Mesangial cell (primary cell): ENCODE results near the gene RNU2-1. TPM values are rescaled to one million over a fixed set of nuclear protein-coding genes. Genes with fewer than 3 reads are reported as not detected.

ENCODE experiments used
- total RNA-seq: library from RNA; depleted of rRNA; stranded (reverse); fragments of >200 nt; gene quantifications from 2 replicates; pipeline ENCODE4 v1.2.3, GENCODE V29; 2015

The RNU2-1 gene
- not detected in 2 replicates for total RNA-seq

DNA sequence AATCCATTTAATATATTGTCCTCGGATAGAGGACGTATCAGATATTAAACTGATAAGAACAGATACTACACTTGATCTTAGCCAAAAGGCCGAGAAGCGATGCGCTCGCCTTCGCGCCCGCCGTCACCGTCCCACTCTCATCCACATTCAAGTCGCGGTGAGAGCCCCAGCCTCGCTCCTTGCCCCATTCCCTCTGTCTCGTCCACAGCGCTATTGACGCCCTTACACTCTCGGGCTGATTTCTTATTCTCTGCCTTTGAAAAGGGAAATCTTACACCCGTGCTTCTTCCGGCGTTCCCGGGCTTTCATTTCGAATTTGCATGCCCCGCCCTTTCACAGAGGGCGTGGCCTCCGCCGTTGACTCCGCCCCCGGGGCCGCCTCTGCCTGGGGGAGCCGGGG lies at the start of gene RNU2-1:
Gene RNU2-1 (minus strand): TSS at position 101 of the 400 bp plus-strand sequence.

DNA sequence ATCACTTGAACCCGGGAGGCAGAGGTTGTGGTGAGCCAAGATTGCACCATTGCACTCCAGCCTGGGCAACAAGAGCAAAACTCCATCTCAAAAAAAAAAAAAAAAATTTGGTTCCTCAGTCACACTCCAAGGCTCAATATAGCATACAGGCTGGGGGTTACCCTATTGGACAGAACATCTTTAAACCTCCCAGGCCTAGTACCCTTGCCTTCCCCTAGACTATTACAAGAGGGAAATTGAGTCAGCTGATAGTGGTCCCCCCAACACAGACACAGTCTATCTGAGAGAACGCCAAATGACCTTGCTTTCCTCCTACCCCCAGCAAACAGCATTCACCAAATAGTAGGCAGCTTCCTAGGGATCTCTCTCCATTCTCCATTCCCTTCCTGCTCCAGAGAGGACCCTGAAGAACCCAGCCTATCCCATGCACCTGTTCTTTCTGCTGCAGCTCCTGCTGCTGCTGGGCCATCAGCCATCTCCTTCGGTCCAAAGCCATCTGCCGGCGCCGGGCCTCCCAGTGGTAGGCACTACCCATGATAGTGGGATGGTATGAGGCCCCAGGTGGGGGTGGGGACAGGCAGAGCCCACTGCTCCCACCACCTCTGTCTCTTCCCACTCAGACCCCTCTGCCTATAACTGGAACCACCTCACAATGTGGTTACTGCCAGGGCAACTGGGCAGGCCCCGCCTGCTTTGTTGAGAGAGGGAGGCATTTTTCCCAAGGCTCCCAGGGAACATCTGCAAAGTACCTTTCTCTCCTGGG lies 5.6 kb downstream of the RNU2-1 start, which contains the start of gene CCDC200:
Gene CCDC200 (minus strand): TSS at position 604 of the 763 bp plus-strand sequence. CDS start 69 bp downstream, at position 535.

DNA sequence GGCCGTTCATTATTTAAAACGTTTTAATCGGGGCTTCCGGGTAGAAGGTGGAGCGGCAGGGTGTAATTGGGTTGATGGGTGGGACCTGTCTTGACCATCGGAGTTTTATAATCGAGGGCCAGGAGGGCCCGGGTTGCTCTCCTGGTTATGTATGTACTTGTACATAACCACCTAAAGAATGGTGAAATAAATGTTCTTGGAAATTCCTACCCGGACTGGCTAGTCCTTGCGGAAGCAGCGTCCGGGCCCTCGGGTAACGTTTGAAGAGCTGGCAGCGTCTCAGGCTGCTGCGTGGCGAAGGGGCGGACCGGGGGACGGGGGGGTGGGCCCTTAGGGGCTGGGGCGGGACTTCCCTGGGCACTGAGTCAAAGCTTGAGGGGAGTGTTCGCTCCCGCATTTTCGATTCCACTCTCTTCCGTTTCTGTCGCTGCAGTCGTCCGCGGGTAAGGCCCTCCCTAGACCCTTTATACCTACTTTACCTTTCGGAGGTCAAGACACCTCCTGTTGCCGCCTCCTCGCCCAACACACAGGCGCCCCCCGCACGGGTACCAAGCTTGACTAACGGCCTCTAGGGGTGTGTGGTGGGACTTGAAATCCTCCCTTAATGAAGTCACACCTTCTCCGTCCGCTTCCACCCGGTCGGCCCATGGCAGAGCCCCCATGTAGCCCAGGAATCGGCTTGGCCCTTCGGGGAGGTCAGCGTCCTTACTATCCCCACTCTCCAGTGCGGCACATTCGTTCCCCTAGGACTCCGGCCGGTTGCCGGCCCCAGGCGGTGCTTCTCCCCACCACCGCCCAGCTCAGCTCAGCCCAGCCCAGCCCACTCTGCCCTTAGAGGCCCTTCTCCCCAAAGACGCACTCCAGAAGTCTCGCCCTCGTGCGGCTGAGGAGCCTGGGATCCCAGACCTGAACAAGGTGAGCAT lies 22.0 kb downstream of the RNU2-1 start, which contains the start of gene TMEM106A:
Gene TMEM106A (plus strand): TSS at position 396 of the 923 bp plus-strand sequence. CDS start 1,167 bp downstream, outside the sequence.

Other genes starting within 250 kb of the RNU2-1 start
- gene RPL27, start 235.6 kb downstream of the RNU2-1 start, total RNA-seq, result 1,263 and 1,290 TPM in 2 replicates
- gene IFI35, start 227.2 kb downstream of the RNU2-1 start, total RNA-seq, result 14.8 and 42.2 TPM in 2 replicates
- 162 and 328 TPM in 2 replicates for gene VAT1, start 211.6 kb downstream of the RNU2-1 start, total RNA-seq
- gene RND2, start 208.7 kb downstream of the RNU2-1 start, total RNA-seq, result 0.33 and 1.0 TPM in 2 replicates
- gene BRCA1, start 108.6 kb downstream of the RNU2-1 start, total RNA-seq, result 4.8 and 25.1 TPM in 2 replicates
- gene NBR1, start 62.8 kb downstream of the RNU2-1 start, total RNA-seq, result 31.0 and 53.1 TPM in 2 replicates
- 3.7 and 6.3 TPM in 2 replicates for gene TMEM106A, start 22.1 kb downstream of the RNU2-1 start, total RNA-seq
- not detected in 2 replicates for gene CCDC200, start 5.4 kb downstream of the RNU2-1 start, total RNA-seq
- gene ARL4D, start 165.0 kb upstream of the RNU2-1 start, total RNA-seq, result 7.2 and 12.0 TPM in 2 replicates
- gene DHX8, start 250.0 kb upstream of the RNU2-1 start, total RNA-seq, result 23.7 and 28.8 TPM in 2 replicates